ENCODE data around the gene PLCXD1. TPM values are rescaled to one million over a fixed set of nuclear protein-coding genes. Genes with fewer than 3 reads are reported as not detected.
A peak's percentile ranks its signal among the peaks of the same experiment; 100 is the strongest.
"Not testable (repeated sequence)": the region's sequence is repeated elsewhere in the genome, so short reads cannot be mapped to it uniquely, and the experiment has no call there.

PLCXD1 gene
- total and polyA plus RNA-seq, 12 donors = 1.2 to 14.5 (median 6.5) TPM

DNA sequence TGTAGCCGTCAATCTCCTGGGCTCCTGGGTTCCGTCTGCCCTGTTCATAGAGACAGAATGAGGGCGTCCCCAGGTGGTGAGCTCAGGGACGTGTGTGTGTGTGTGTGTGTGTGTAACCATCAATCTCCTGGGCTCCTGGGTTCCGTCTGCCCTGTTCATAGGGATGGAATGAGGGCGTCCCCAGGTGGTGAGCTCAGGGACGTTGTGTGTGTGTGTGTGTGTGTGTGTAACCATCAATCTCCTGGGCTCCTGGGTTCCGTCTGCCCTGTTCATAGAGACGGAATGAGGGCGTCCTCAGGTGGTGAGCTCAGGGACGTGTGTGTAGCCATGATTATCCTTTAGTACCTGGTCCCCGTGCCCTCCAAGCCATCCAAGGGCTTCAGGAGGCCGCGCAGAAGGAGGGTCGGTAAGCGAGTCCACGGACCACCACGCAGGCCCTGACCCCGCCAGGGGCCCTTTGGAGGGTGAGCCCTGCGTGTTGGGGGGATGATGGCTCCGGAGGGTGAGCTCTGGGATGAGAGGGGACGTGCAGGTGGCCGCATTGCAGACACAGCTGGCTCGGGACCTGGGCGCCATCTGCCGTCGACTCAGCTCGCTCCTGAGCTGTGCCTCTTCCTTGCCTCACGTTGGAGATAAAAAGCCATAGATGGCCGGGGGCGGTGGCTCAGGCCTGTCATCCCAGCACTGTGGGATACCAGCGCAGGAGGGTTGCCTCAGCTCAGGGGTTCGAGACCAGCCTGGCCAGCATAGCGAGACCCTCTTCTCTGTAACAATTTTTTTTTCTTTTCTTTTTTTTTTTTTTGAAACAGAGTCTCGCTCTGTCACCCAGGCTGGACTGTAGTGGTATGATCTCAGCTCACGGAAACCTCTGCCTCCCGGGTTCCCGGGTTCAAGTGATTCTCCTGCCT, 42.8 kb downstream of the PLCXD1 start:
- Histone ChIP-seq H3K4me3 (no peak overlapping the region), H3K36me3 (replicated peaks in 1 of 2) (no peaks in the 10 kb centered on the region), H3K9me3 (replicated peaks in 1 of 3) (no peaks in the 10 kb centered on the region), H3K4me1 (replicated peaks in 1 of 2) (peaks cover 12% of the 10 kb centered on the region in 2 donors), H3K27ac (no peak overlapping the region), H3K27me3 (no peaks in the 10 kb centered on the region)
- TF ChIP-seq POLR2A (IDR thresholded peaks at IDR 0.05) = no peak
- TF ChIP-seq, protein P1, sequence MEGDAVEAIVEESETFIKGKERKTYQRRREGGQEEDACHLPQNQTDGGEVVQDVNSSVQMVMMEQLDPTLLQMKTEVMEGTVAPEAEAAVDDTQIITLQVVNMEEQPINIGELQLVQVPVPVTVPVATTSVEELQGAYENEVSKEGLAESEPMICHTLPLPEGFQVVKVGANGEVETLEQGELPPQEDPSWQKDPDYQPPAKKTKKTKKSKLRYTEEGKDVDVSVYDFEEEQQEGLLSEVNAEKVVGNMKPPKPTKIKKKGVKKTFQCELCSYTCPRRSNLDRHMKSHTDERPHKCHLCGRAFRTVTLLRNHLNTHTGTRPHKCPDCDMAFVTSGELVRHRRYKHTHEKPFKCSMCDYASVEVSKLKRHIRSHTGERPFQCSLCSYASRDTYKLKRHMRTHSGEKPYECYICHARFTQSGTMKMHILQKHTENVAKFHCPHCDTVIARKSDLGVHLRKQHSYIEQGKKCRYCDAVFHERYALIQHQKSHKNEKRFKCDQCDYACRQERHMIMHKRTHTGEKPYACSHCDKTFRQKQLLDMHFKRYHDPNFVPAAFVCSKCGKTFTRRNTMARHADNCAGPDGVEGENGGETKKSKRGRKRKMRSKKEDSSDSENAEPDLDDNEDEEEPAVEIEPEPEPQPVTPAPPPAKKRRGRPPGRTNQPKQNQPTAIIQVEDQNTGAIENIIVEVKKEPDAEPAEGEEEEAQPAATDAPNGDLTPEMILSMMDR (IDR thresholded peaks at IDR 0.05) = no peak
- 55 to 71% (median 66%) methylated on average over 20 to 38 of the region's 38 CpGs for WGBS, 4 donors
- peak in 5 of 7 donors; percentile 32 to 76 (median 52) for DNase-seq
- intact Hi-C loops (cut with DNase I) = no loop called here

DNA sequence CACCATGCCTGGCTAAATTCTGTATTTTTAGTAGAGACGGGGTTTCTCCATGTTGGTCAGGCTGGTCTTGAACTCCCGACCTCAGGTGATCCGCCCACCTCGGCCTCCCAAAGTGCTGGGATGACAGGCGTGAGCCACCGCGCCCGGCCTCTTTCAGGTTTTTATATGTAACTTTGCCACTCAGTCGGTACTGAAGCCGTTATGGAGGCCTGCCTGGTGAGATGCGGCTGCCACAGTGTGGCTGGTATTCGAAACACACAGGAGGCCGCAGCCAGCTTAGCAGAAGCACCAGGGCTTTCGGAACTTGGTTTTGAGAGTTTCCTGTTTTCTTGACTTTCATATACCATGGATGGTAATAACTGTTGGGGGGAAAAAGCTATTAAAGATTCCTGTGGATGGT, 43.5 kb downstream of the PLCXD1 start:
- H3K4me1 ChIP-seq (replicated peaks in 1 of 2) = peaks cover 9 to 10% of the 10 kb centered on the region in 2 donors
- H3K9me3 ChIP-seq (replicated peaks in 1 of 3); intact Hi-C loops (cut with DNase I); H3K27me3 ChIP-seq; H3K4me3 ChIP-seq; H3K36me3 ChIP-seq (replicated peaks in 1 of 2); H3K27ac ChIP-seq: not testable (repeated sequence)
- DNase-seq = peak in 1 of 7 donors; percentile 4
- WGBS, 4 donors = 67 to 82% (median 77%) methylated on average over 13 to 14 of the region's 14 CpGs

DNA sequence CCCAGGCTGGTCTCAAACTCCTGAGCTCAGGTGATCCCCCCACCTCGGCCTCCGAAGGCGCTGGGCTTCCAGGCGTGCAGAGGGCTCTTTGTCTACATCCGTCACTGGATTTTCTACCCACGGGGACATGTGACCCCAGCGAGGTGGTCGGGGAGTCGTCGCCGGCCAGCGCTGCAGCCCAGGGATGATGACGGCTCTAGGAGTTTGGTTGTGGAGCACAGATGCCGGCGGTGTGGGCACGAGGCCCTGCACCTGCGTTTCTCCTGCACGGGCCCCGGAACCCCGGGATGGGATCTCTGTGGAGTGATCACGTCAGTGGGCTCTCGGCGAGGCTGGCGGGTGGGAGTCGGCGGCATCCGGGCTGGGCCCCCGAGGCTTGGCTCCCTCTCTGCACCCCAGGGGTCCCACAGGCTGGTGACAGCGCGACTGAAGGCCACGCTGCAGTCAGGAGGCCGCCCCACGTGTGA, 46.5 kb downstream of the PLCXD1 start:
- intact Hi-C loops (cut with DNase I) = no loop called here
- peak in 1 of 7 donors; percentile 3 for DNase-seq

DNA sequence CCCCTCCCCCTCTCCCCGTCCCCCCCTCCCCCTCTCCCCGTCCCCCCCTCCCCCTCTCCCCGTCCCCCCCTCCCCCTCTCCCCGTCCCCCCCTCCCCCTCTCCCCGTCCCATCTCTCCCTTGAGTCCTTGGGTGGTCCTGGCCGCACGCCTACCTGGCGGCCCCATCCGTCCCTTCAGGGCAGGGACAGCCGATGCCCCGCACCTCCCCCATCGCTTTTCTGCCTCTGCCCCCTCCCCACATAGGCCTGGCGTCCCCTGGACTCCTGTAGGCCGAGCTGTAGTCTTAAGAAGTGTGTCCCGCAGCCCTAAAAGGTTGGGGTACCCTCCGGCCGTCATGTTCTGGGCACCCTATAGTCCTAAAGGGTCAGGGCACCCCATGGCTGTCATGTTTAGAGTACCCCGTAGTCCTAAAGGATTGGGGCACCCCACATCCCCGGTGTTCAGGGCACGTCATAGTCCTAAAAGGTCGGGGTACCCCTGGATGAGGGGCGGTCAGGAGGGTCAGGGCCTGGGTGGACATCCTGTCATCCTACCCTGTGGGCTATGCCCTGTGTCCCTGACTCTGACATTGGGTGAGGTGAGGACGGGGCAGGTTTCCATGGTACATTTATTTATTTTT, 48.2 kb downstream of the PLCXD1 start:
- WGBS, 4 donors = 77 to 93% (median 87%) methylated on average over 6 to 16 of the region's 23 CpGs
- DNase-seq = peak in 1 of 7 donors; percentile 2
- no peaks in the 10 kb centered on the region for H3K36me3 ChIP-seq (replicated peaks in 1 of 2)
- no peaks in the 10 kb centered on the region for H3K9me3 ChIP-seq (replicated peaks in 1 of 3)
- peaks cover 0 to 8% of the 10 kb centered on the region in 2 donors for H3K4me1 ChIP-seq (replicated peaks in 1 of 2)
- no peak overlapping the region for H3K4me3 ChIP-seq
- intact Hi-C loops (cut with DNase I) = no loop called here
- H3K27ac ChIP-seq = no peak overlapping the region
- TF ChIP-seq, protein P1 (IDR thresholded peaks at IDR 0.05) = no peak
- no peak for TF ChIP-seq POLR2A (IDR thresholded peaks at IDR 0.05)
- H3K27me3 ChIP-seq = peaks cover 4% of the 10 kb centered on the region

More for the DNA sequence above, 46.5 kb downstream of the PLCXD1 start:
- 80 to 86% (median 84%) methylated on average over 25 to 33 of the region's 33 CpGs for WGBS, 4 donors
- Histone ChIP-seq H3K27me3 (peaks cover 4% of the 10 kb centered on the region), H3K36me3 (replicated peaks in 1 of 2) (no peaks in the 10 kb centered on the region), H3K27ac (no peak overlapping the region), H3K9me3 (replicated peaks in 1 of 3) (no peaks in the 10 kb centered on the region), H3K4me3 (no peak overlapping the region), H3K4me1 (replicated peaks in 1 of 2) (peaks cover 0 to 8% of the 10 kb centered on the region in 2 donors)
- no peak for TF ChIP-seq POLR2A (IDR thresholded peaks at IDR 0.05)
- TF ChIP-seq, protein P1 (IDR thresholded peaks at IDR 0.05) = no peak

DNA sequence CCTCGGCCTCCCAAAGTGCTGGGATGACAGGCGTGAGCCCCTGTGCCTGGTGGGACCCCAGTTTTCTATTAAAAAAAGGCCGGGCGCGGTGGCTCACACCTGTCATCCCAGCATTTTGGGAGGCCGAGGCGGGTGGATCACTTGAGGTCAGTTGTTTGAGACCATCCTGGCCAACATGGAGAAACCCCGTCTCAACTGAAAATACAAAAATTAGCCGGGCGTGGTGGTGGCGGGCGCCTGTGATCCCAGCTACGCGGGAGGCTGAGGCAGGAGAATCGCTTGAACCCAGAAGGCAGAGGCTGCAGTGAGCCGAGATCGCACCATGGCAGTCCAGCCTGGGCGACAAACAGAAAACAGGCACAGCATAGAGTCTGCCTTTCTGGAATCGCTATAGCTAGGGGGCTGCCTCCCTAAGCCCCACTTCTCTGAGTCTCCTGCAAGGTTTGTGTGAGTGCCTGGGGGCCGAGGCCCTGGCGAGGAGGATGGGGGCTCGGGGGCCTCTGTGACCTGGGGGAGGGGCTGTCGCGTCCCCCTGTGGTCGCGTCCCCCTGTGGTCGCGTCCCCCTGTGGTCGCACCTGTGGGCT, 49.1 kb downstream of the PLCXD1 start:
- DNase-seq = peak in 1 of 7 donors; percentile 2
- H3K9me3 ChIP-seq (replicated peaks in 1 of 3); H3K4me3 ChIP-seq; H3K27me3 ChIP-seq; H3K36me3 ChIP-seq (replicated peaks in 1 of 2); H3K4me1 ChIP-seq (replicated peaks in 1 of 2); intact Hi-C loops (cut with DNase I); H3K27ac ChIP-seq: not testable (repeated sequence)
- WGBS, 4 donors = 72 to 90% (median 85%) methylated on average over 17 to 29 of the region's 29 CpGs
